ENCODE measurements around the gene FUT1.

GRCh38 chr19:48746738-48747575 is 5.5 kb downstream of the FUT1 start, which contains the start of gene IZUMO1:
- TF ChIP-seq, protein P1, sequence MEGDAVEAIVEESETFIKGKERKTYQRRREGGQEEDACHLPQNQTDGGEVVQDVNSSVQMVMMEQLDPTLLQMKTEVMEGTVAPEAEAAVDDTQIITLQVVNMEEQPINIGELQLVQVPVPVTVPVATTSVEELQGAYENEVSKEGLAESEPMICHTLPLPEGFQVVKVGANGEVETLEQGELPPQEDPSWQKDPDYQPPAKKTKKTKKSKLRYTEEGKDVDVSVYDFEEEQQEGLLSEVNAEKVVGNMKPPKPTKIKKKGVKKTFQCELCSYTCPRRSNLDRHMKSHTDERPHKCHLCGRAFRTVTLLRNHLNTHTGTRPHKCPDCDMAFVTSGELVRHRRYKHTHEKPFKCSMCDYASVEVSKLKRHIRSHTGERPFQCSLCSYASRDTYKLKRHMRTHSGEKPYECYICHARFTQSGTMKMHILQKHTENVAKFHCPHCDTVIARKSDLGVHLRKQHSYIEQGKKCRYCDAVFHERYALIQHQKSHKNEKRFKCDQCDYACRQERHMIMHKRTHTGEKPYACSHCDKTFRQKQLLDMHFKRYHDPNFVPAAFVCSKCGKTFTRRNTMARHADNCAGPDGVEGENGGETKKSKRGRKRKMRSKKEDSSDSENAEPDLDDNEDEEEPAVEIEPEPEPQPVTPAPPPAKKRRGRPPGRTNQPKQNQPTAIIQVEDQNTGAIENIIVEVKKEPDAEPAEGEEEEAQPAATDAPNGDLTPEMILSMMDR (optimal IDR thresholded peaks at IDR 0.05 in 1 of 3, IDR thresholded peaks at IDR 0.05 in 1 of 3, conservative IDR thresholded peaks at IDR 0.05 in 1 of 3; ENCODE audit: extremely low read depth in 1 of 3, insufficient read depth in 2 of 3, low read length in 3 of 3): no peak
- TF ChIP-seq EZH2 (IDR thresholded peaks at IDR 0.05; ENCODE audit: low read length): no peak
